Mesothelial cell of epicardium (in vitro differentiated cells): Measurements from ENCODE around the gene LSP1. TPM values are rescaled to one million over a fixed set of nuclear protein-coding genes. Genes with fewer than 3 reads are reported as not detected.
A peak's percentile ranks its signal among the peaks of the same experiment; 100 is the strongest.
"Not testable (repeated sequence)": the region's sequence is repeated elsewhere in the genome, so short reads cannot be mapped to it uniquely, and the experiment has no call there.

Source experiments
- DNase-seq, 2 experiments: peaks; one replicate each; pipeline ENCODE4 v3.0.0; 2021; ENCODE audit warnings: low spot score in 2 of 2; ENCODE audit not compliant: unreplicated experiment in 2 of 2
- H3K27ac Mint-ChIP-seq: 2 replicates; pipeline ENCODE4 v1.8.0; 2021; ENCODE audit warnings: mixed read lengths
- H3K27me3 Mint-ChIP-seq: 2 replicates; pipeline ENCODE4 v1.8.0; 2021; ENCODE audit warnings: low read depth, mixed read lengths
- H3K36me3 Mint-ChIP-seq: 2 replicates; pipeline ENCODE4 v1.8.0; 2021; ENCODE audit warnings: mixed read lengths
- H3K4me1 Mint-ChIP-seq: 2 replicates; pipeline ENCODE4 v1.8.0; 2021; ENCODE audit warnings: mixed read lengths
- H3K4me3 Mint-ChIP-seq: 2 replicates; pipeline ENCODE4 v1.8.0; 2021; ENCODE audit warnings: mild to moderate bottlenecking, moderate library complexity, mixed read lengths
- H3K9me3 Mint-ChIP-seq: 2 replicates; pipeline ENCODE4 v1.8.0; 2021; ENCODE audit warnings: mixed read lengths
- total RNA-seq: library from RNA; stranded (reverse); gene quantifications from 3 replicates; pipeline ENCODE4 v1.2.1, GENCODE V29; 2021
- TF ChIP-seq, protein P1 (sequence below): fragments of 200-600 bp; sonication (generic); IDR thresholded peaks from one replicate; pipeline ENCODE4 v1.5.0; 2021; ENCODE audit warnings: antibody characterized with exemption; ENCODE audit not compliant: unreplicated experiment

The LSP1 gene, protein sequence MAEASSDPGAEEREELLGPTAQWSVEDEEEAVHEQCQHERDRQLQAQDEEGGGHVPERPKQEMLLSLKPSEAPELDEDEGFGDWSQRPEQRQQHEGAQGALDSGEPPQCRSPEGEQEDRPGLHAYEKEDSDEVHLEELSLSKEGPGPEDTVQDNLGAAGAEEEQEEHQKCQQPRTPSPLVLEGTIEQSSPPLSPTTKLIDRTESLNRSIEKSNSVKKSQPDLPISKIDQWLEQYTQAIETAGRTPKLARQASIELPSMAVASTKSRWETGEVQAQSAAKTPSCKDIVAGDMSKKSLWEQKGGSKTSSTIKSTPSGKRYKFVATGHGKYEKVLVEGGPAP
- total RNA-seq = 4.9 to 5.2 TPM (median 4.9 TPM) in 3 replicates

DNA sequence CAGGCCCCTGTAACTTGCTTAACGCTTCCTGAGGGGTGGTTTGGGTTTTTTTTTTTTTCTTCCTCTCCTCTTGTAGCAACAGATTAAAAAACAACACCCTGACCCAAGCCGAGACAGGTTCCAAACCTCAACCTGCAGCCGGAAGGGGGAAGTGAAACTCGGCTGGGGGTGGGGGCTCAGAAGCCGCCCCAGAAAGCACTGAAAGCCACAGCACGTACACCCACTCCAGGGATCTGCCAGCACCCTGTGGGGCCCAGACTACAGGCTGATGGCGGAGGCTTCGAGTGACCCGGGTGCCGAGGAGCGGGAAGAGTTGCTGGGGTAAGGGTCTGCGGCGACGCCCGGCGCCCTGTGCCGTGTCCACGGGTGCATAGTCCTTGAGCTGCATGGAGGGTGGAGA is at the start of gene LSP1:
Gene LSP1, plus strand, starts transcription at position 208 of the 400 bp plus-strand sequence. Its CDS starts 61 bp downstream, at position 269.
- TF ChIP-seq, protein P1, sequence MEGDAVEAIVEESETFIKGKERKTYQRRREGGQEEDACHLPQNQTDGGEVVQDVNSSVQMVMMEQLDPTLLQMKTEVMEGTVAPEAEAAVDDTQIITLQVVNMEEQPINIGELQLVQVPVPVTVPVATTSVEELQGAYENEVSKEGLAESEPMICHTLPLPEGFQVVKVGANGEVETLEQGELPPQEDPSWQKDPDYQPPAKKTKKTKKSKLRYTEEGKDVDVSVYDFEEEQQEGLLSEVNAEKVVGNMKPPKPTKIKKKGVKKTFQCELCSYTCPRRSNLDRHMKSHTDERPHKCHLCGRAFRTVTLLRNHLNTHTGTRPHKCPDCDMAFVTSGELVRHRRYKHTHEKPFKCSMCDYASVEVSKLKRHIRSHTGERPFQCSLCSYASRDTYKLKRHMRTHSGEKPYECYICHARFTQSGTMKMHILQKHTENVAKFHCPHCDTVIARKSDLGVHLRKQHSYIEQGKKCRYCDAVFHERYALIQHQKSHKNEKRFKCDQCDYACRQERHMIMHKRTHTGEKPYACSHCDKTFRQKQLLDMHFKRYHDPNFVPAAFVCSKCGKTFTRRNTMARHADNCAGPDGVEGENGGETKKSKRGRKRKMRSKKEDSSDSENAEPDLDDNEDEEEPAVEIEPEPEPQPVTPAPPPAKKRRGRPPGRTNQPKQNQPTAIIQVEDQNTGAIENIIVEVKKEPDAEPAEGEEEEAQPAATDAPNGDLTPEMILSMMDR = no peak
- Mint-ChIP-seq H3K36me3 (no peaks in the 10 kb centered on the region), H3K4me3 (no peak within 1 kb of the TSS), H3K4me1 (no peaks in the 10 kb centered on the region), H3K27me3 (no peaks in the 10 kb centered on the region), H3K9me3 (no peaks in the 10 kb centered on the region), H3K27ac (no peak within 1 kb of the TSS)
- DNase-seq = no peak

GRCh38 chr11:1803246-1803645 is 49.6 kb upstream of the LSP1 start:
- H3K27ac Mint-ChIP-seq = no peak overlapping the region
- no peak for DNase-seq
- TF ChIP-seq, protein P1 = no peak
- peaks cover 8% of the 10 kb centered on the region for H3K27me3 Mint-ChIP-seq
- no peaks in the 10 kb centered on the region for H3K9me3 Mint-ChIP-seq
- no peaks in the 10 kb centered on the region for H3K36me3 Mint-ChIP-seq
- H3K4me1 Mint-ChIP-seq = peaks cover 5% of the 10 kb centered on the region
- no peak overlapping the region for H3K4me3 Mint-ChIP-seq

DNA sequence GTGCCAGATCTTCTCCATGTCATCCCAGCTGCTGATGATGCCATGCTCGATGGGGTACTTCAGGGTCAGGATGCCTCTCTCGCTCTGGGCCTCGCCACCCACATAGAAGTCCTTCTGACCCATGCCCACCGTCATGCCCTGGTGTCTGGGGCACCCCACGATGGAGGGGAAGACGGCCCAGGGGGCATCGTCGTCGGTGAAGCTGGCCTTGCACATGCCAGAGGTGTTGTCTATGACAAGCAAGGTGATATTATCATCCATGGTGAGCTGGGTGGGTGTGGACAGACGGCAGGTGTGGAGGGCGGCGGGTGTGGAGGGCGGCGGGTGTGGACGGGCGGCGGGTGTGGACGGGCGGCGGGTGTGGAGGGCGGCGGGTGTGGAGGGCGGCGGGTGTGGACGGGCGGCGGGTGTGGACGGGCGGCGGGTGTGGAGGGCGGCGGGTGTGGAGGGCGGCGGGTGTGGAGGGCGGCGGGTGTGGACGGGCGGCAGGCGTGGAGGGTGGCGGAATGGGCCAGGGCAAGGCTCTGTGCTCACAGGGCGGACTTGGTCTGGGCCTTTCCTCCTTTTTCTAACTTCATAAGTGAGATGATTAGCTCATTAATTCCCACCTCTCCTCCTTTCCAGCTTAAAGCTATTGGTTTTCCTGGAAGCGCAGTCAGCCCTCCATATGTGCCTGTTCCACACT is 48.9 kb upstream of the LSP1 start:
- not testable (repeated sequence) for H3K4me3 Mint-ChIP-seq, H3K27ac Mint-ChIP-seq, H3K9me3 Mint-ChIP-seq, H3K4me1 Mint-ChIP-seq, DNase-seq, H3K36me3 Mint-ChIP-seq
- peaks cover 11% of the 10 kb centered on the region for H3K27me3 Mint-ChIP-seq

- H3K27ac Mint-ChIP-seq = no peak overlapping the region
- no peaks in the 10 kb centered on the region for H3K9me3 Mint-ChIP-seq
- peaks cover 5% of the 10 kb centered on the region for H3K4me1 Mint-ChIP-seq
- H3K4me3 Mint-ChIP-seq = no peak overlapping the region
- TF ChIP-seq, protein P1 = no peak
- DNase-seq = no peak
- peaks cover 11% of the 10 kb centered on the region for H3K27me3 Mint-ChIP-seq
- H3K36me3 Mint-ChIP-seq = no peaks in the 10 kb centered on the region
Measured at GRCh38 chr11:1805525-1805924, 47.4 kb upstream of the LSP1 start.

GRCh38 chr11:1807264-1807995 is 45.5 kb upstream of the LSP1 start:
- H3K27ac Mint-ChIP-seq = no peak overlapping the region

More at GRCh38 chr11:1807264-1807995, 45.5 kb upstream of the LSP1 start:
- TF ChIP-seq, protein P1 = peak; percentile 10
- Mint-ChIP-seq H3K27me3 (peaks cover 11% of the 10 kb centered on the region), H3K4me1 (no peaks in the 10 kb centered on the region), H3K9me3 (peaks cover 3% of the 10 kb centered on the region), H3K4me3 (no peak overlapping the region), H3K36me3 (no peaks in the 10 kb centered on the region)
- DNase-seq = no peak
